NB4 (cell line): Measurements from ENCODE around the gene CRB3.
"Not testable (repeated sequence)": the region's sequence is repeated elsewhere in the genome, so short reads cannot be mapped to it uniquely, and the experiment has no call there.

Experiments used
- DNase-seq: peaks from one replicate; pipeline ENCODE4 v3.0.0; 2010; ENCODE audit warnings: low read depth
- H3K4me3 ChIP-seq: one replicate; pipeline ENCODE4 v1.5.1; 2011; ENCODE audit warnings: mild to moderate bottlenecking, low read depth, low read length, moderate library complexity
- CTCF ChIP-seq: IDR thresholded peaks from one replicate; pipeline ENCODE4 v1.5.1; 2012; ENCODE audit warnings: low read depth, low read length
- MAX ChIP-seq: IDR thresholded peaks from 2 replicates; pipeline ENCODE4 v1.6.1; 2011; ENCODE audit warnings: low read depth, low read length
- MYC ChIP-seq: IDR thresholded peaks from 2 replicates; pipeline ENCODE4 v1.6.1; 2011; ENCODE audit warnings: low read depth, low read length
- POLR2A ChIP-seq: IDR thresholded peaks from 2 replicates; pipeline ENCODE4 v1.6.1; 2011; ENCODE audit warnings: mild to moderate bottlenecking; ENCODE audit not compliant: insufficient read length; ENCODE audit errors: extremely low read depth

Gene CRB3

GRCh38 chr19:6500837-6501739, 37.0 kb downstream of the CRB3 start:
- DNase-seq = no peak
- TF ChIP-seq MYC = no peak
- no peak overlapping the region for H3K4me3 ChIP-seq

GRCh38 chr19:6501740-6502648, 37.9 kb downstream of the CRB3 start, which contains the start of gene TUBB4A:
Gene TUBB4A (minus strand): TSS chr19:6502309. CDS start chr19:6502212, 97 bp downstream.
- H3K4me3 ChIP-seq = no peak within 1 kb of the TSS
- peak; percentile 66; the same call in 1 of the 2 replicates for TF ChIP-seq MAX
- TF ChIP-seq MYC = peak; percentile 47; the same call in 1 of the 2 replicates
- TF ChIP-seq CTCF = no peak
- no peak for TF ChIP-seq POLR2A
- peak; percentile 32 for DNase-seq

- TF ChIP-seq POLR2A (no peak), MAX (no peak), MYC (no peak), CTCF (no peak)
- no peak for DNase-seq
- no peak overlapping the region for H3K4me3 ChIP-seq
Observed at GRCh38 chr19:6503407-6504201, 39.5 kb downstream of the CRB3 start.

- DNase-seq = not testable (repeated sequence)
Observed at GRCh38 chr19:6508028-6508771, 44.1 kb downstream of the CRB3 start.

GRCh38 chr19:6509118-6509971, 45.3 kb downstream of the CRB3 start:
- DNase-seq = no peak
- TF ChIP-seq MYC (no peak), POLR2A (no peak), CTCF (no peak), MAX (no peak)
- H3K4me3 ChIP-seq = no peak overlapping the region

More at GRCh38 chr19:6508028-6508771, 44.1 kb downstream of the CRB3 start:
- H3K4me3 ChIP-seq = not testable (repeated sequence)

- no peak for DNase-seq
- H3K4me3 ChIP-seq = no peak overlapping the region
- TF ChIP-seq CTCF = no peak
- TF ChIP-seq POLR2A = no peak
- no peak for TF ChIP-seq MAX
- TF ChIP-seq MYC = no peak
Observed at GRCh38 chr19:6510618-6511017, 46.5 kb downstream of the CRB3 start.
